Lower leg skin (tissue), 4 donors: ENCODE results near the gene MS4A7. TPM values are rescaled to one million over a fixed set of nuclear protein-coding genes. Genes with fewer than 3 reads are reported as not detected.

Experiments
- DNase-seq, 2 donors: peaks; one replicate each; pipeline ENCODE4 v3.0.0-alpha.2; 2019; ENCODE audit warnings: low spot score in 2 of 2
- H3K4me3 ChIP-seq: fragments of 200-600 bp; sonication (generic); 2 replicates; pipeline ENCODE4 v1.5.1; 2017; ENCODE audit warnings: mild to moderate bottlenecking, low read depth; ENCODE audit not compliant: poor library complexity, severe bottlenecking
- POLR2A ChIP-seq, 2 donors: fragments of 450-650 bp; IDR thresholded peaks; one replicate each; pipeline ENCODE4 v1.6.1; 2016 to 2017; ENCODE audit warnings: antibody characterized with exemption in 2 of 2, mild to moderate bottlenecking in 1 of 2, moderate library complexity in 1 of 2
- WGBS, 2 donors: methylation state at CpG; one replicate each; pipeline ENCODE4 v1.1.5; 2018; 5-methylcytosine and 5-hydroxymethylcytosine counted together
- intact Hi-C: fragments of 100-400 bp; cut with DNase I; formaldehyde crosslinking; loops from one replicate; pipeline ENCODE4 v1.15.0; 2023; ENCODE audit warnings: low total_unique reads
- total RNA-seq, 4 donors: library from RNA; depleted of rRNA; stranded (reverse); fragments of >200 nt; gene quantifications; one replicate each; pipeline ENCODE4 v1.1.0, GENCODE V29; 2016
- TF ChIP-seq, protein P1 (sequence below), 3 donors: fragments of 450-650 bp; IDR thresholded peaks; one replicate each; pipeline ENCODE4 v1.5.1; 2016; ENCODE audit warnings: antibody characterized with exemption in 3 of 3, mild to moderate bottlenecking in 3 of 3, moderate library complexity in 2 of 3

MS4A7 gene
- total RNA-seq, 4 donors from 2014 or later = 2.4 to 5.7 (median 2.8) TPM

- TF ChIP-seq, protein P1, sequence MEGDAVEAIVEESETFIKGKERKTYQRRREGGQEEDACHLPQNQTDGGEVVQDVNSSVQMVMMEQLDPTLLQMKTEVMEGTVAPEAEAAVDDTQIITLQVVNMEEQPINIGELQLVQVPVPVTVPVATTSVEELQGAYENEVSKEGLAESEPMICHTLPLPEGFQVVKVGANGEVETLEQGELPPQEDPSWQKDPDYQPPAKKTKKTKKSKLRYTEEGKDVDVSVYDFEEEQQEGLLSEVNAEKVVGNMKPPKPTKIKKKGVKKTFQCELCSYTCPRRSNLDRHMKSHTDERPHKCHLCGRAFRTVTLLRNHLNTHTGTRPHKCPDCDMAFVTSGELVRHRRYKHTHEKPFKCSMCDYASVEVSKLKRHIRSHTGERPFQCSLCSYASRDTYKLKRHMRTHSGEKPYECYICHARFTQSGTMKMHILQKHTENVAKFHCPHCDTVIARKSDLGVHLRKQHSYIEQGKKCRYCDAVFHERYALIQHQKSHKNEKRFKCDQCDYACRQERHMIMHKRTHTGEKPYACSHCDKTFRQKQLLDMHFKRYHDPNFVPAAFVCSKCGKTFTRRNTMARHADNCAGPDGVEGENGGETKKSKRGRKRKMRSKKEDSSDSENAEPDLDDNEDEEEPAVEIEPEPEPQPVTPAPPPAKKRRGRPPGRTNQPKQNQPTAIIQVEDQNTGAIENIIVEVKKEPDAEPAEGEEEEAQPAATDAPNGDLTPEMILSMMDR (IDR thresholded peaks at IDR 0.05) = no peak
- TF ChIP-seq POLR2A (IDR thresholded peaks at IDR 0.05) = no peak
- H3K4me3 ChIP-seq = no peak overlapping the region
- intact Hi-C loops = no loop called here
- 60 to 70% methylated on average over 3 of the region's 3 CpGs for WGBS, 2 donors
- no peak for DNase-seq
These were observed 39.0 kb upstream of the MS4A7 start for GRCh38 chr11:60339356-60339755.

DNA sequence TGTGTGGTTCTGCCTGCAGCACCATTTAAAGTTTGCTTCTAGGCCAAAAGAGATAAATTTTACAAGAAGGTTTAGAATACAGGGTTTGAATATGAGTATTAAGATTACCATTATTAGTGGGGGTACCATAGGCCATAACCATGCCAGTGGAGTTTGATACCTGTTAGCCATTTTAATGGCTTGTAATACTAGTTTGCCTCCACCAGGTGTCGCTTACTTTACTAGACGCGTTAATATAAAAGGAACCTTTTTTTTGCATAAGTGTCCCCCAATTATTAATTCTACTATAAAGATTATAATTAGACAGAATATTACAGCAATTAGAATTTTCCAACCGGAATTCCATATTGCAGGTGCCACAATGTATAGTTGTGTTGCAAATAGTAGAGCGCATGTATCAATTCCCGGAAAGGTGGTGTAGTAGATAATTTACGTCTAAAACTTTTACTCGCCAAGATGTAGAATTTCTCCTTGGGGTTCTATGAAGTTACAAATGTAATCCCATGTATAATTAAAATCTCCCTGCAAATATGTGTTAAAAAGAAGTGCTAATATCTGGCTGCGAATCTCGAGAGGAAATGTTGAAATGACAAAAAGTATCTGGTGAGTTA lies 35.1 kb upstream of the MS4A7 start:
- no peak overlapping the region for H3K4me3 ChIP-seq
- intact Hi-C loops = no loop called here
- WGBS, 2 donors = 74 to 75% methylated on average over 10 of the region's 10 CpGs

DNA sequence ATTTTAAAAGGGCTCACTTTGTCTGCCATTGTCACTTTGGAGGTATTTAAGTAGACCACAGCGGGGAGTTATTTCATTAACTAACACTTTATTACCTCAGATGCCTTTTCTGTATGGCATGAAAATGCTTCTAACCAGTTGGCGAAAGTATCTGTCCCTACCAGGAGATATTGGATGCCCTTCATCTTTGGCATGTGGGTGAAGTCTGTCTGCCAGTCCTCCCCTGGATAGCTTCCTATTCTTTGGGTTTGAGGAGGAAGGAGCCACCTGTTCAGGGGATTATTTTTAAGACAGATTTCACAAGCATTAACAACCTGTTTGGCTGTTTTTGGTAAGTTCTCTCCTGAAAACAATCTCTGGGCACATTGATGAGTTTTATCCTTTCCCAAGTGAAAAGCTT lies 34.2 kb upstream of the MS4A7 start:
- no peak overlapping the region for H3K4me3 ChIP-seq
- intact Hi-C loops = no loop called here
- 93 to 97% methylated on average over 2 of the region's 2 CpGs for WGBS, 2 donors
- TF ChIP-seq, protein P1 (IDR thresholded peaks at IDR 0.05) = no peak
- no peak for TF ChIP-seq POLR2A (IDR thresholded peaks at IDR 0.05)
- DNase-seq = no peak

More for the DNA sequence above, 35.1 kb upstream of the MS4A7 start:
- TF ChIP-seq, protein P1 (IDR thresholded peaks at IDR 0.05) = no peak
- no peak for TF ChIP-seq POLR2A (IDR thresholded peaks at IDR 0.05)
- no peak for DNase-seq

DNA sequence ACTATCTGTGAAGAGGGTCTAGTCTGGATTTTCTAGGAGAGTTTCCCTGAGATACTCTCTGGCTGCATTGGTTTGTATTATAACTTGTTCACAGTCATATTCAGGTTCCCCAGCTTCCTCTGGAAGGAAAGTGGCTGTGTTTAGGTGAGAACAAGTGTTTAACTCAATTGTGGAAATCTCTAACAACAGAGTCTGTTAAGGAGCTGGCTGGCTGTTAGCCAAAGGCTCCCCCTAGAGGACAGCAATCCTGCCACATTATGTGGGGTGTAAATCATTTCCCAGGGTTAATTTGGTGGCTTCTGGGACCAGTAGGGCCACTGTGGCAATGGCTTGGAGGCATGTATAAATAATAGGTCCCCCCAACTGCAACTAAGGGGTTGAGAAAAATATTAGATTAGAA lies 32.8 kb upstream of the MS4A7 start:
- H3K4me3 ChIP-seq = no peak overlapping the region
- DNase-seq = no peak
- no peak for TF ChIP-seq POLR2A (IDR thresholded peaks at IDR 0.05)
- TF ChIP-seq, protein P1 (IDR thresholded peaks at IDR 0.05) = no peak
- intact Hi-C loops = no loop called here

DNA sequence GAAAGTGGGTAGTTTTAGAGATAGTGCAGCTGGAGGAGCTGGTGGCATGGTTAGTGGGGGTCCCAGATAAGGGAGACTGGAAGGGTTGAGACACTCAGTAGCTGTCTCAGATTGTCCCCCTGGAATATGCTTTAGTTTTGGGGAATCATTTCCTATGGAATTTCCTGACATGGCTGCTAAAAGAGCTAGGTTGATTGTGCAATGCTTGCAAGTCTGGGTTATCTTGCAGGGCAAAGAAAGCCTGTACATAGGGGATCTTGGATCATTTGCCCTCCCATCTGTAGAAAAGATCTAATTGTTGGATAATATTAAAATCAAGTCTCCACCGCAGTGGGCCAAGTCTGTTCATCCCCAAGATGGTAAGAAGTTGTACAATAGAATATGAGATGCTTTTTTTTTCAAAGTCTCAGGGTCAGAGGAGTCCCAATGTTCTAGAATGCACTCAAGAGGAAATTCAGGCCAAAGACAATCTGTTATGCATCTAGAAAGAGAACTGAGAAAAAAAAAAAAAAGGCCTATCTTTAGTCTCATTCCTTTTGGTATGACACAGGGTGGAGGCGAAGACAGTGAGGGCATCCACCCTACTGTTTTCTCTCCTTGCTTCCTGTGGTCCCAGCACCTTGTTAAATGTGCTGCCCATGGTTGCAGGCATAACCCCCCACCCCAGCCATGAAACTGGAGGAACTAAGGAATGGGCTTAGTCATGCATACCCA lies 31.1 kb upstream of the MS4A7 start:
- TF ChIP-seq, protein P1 (IDR thresholded peaks at IDR 0.05) = no peak
- TF ChIP-seq POLR2A (IDR thresholded peaks at IDR 0.05) = no peak
- WGBS, 2 donors = 87 to 88% methylated on average over 2 of the region's 2 CpGs
- no peak for DNase-seq
- no peak overlapping the region for H3K4me3 ChIP-seq
- intact Hi-C loops = no loop called here
